COLO829 (cell line): ENCODE measurements around the gene ARL1.
"Not testable (repeated sequence)": the region's sequence is repeated elsewhere in the genome, so short reads cannot be mapped to it uniquely, and the experiment has no call there.

Source experiments
- DNase-seq: peaks from one replicate; pipeline ENCODE4 v3.0.0; 2012; ENCODE audit warnings: low spot score

ARL1 gene

DNA sequence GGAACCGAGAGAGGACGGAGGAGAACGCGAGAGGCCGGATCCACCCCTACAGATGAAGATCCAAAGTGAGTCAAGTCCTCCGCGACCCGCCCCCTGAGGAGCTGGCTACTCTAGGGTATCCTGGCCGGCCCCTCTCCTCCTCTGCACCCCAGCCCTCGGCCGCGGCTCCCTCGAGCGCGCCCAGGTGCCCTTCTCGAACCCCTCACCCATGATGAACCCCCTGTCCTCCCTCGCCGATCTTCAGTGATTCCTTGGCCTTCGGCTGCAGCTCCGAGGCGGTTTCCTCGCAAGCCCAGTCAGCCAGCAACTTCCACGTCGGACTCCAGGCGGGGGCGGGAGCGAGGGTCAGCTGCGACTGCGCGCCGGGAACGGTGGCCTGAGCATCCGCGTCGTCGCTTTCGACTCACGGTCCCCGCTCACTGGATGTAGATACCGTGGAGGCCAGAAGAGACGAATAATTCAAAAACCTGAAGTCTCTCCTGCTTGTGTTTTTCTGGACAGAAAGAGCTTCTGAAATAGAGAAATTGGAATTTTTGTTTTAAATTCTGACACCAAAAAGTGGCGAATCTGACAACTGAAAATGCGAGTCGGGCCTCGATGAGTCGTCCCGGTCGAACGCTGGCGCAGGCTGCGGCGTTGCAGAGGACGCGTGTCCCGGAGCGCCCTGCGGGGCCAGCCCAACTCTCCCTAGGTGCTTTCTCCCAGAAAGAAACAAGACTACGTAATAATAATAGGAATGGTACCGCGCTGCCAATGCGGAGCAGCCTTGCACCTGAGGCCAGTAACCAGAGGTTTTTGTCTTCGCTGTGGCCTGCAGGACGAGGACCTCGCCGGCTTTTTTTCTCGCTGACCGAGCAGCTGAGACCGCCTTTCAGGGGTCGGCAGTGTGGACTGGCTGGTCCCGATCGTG lies at the start of gene ARL1:
ARL1 (minus strand) TSS at position 337 of the 910 bp plus-strand sequence; CDS start at position 210, 127 bp downstream.
- DNase-seq: peak; percentile 82

DNA sequence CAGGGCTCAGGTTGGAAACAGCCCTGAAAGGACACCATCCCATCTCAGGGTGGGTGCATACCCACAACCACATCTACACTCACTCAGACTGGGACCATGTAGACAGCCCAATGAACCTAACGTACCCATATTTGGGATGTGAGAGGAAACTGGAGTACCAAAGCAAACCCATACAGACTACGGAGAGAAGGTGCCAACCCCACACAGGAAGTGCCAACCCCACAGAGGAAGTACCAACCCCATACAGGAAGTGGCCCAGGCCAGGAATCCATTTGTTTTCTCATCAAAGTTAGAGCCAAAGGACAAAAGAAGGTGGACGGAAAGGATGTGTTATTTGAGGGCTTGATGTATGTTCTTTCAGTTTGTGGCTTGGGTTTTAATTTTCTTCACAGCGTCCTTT lies 48.1 kb upstream of the ARL1 start:
- DNase-seq: no peak

DNA sequence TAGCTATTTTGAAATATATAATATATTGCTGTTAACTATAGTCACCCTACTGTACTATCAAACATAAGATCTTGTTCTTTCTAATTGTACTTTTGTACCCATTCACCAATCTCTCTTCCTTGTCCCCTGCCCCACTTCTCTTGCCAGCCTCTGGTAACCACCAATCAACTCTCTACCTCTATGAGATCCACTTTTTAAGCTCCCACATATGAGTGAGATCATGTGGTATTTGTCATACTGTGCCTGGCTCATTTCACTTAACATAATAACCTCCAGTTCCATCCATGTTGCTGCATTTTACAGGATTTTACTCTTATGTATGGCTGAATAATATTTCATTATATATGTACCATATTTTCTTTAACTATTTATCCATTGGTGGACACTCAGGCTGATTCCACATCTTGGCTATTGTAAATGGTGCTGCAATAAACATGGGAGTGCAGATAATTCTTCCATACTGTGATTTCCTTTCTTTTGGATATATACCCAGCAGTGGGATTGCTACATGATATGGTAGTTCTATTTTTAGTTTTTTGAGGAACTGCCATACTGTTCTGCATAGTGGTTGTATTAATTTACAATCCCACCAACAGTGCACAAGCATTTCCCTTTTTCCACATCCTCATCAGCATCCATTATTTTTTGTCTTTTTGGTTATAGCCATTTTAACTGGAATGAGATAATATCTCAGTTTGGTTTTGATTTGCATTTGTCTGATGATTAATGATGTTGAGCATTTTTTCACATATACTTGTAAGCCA lies 34.1 kb upstream of the ARL1 start:
- DNase-seq: no peak

DNA sequence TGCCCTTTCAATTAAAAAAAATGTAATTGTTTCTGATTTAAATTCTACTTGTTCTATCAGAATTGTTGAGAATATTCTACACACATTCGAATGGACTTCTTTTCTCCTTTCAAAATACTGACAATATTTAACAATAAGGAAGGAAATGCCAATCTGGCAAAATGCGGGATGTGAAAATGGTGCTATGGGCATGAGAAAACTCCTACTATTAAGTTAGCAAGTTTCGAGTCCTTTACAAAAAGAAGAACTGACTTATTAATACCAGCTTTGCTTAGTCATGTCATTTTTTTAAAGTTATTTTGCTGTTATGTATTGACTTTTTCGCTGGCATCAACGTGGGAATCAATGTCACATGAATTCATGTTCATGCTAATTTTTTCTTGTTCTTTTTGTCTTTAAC lies 31.7 kb upstream of the ARL1 start:
- DNase-seq: no peak

DNA sequence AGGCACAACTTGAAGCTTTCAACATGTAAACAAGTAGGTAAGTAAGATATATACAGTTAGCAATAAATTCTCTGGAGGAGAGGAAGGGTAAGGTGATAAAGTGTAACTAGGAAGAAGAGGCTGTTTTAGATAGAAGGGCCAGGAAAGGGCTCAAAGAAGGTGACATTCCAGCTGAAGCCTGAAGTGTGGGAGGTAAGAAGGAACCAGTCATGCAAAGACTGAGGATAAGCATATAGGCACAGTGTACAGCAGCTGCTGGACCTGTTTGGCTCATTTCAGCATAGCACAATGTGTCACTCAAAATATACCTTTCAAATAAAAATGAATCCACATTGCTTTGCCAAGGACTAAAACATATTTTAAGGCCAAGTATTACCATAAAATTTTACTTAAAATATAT lies 28.6 kb upstream of the ARL1 start:
- no peak for DNase-seq

DNA sequence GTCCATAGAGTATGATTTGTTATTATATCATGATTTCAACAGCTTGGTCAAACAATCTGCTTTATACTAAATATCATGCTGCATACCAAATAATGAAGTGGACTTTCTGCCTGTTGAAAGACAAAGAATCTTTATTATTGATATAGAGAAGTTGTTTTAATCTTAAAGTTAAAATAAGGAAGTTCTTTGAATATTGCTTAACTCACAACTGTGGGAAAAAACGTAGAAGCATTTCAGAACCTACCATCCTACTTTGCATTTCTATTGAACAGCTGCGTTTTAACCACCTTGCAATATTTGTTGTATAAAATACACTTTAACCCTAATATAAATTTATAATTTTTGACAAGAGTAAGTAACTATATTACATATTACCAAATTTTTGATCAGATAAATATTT lies 22.9 kb upstream of the ARL1 start:
- no peak for DNase-seq

DNA sequence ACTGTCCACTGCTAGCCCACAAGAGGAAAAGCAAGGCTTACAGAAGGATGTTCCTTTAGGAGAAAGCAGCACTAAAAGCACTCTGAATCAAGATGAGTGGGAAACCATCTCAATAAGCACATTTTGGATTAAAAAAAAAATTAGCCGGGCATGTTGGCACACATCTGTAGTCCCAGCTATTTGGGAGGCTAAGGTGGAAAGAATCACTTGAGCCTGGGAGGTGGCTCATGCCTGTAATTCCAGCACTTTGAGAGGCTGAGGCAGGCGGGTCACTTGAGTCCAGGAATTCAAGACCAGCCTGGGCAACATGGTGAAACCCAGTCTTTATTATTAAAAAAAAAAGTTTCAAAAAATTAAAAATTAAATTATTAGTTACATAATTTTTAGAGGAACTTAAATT lies 17.0 kb upstream of the ARL1 start:
- no peak for DNase-seq

DNA sequence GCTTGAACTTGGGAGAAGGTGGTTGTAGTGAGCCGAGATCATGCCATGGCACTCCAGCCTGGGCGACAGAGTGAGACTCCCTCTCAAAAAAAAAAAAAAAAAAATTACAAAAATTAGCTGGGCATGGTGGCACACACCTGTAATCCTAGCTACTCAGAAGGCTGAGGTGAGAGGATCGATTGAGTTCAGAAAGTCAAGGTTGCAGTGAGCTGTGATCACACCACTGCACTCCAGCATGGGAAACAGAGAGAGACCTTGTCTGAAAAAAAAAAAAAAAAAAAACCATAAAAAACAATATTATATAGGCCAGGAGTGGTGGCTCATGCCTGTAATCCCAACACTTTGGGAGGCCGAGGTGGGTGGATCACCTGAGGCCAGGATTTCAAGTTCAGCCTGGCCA lies 14.5 kb upstream of the ARL1 start:
- DNase-seq: not testable (repeated sequence)

DNA sequence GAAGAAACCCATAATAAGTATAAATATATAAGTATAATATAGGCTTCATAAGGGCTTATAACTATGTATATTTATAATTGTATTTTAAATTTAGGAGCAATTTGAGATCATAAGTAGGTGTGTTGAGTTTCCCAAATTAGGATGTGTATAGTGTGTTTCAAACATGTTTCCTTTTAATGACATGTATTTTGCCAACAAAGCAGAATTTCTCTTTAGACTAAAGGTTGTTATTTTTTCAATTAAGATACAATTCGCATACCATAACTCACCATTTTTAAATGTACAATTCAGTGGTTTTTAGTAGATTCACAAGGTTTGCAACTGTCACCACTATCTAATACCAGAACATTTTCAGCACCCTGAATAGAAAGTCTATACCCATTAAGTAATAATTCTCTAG lies 7.7 kb upstream of the ARL1 start:
- DNase-seq: no peak

DNA sequence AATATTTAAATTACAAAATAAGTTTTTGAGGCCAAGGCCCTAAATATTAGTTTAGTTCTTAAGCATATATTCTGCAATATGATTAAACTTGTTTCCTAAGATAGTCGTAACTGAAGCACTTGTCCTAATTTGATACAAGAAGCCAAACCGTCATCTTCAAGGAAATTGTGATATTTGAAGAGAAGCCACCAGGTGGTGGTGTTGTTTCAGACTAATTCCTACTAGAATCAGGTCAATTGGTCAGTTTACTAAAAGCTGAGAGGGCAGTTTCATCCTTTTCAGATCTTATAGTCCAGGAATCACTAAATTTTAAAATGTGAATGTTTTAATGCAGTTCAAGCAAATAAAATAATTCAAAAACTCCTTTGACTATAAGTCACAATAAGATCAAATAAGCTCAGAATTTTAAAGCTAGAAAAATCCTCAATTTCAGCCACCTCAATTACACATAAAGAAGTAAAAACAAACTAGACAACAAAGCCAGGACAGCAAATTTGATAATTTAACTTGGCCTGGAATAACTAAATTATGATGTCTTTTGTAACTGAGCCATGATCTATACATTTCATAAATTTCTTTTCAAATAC lies 7.1 kb upstream of the ARL1 start:
- DNase-seq: peak; percentile 71

DNA sequence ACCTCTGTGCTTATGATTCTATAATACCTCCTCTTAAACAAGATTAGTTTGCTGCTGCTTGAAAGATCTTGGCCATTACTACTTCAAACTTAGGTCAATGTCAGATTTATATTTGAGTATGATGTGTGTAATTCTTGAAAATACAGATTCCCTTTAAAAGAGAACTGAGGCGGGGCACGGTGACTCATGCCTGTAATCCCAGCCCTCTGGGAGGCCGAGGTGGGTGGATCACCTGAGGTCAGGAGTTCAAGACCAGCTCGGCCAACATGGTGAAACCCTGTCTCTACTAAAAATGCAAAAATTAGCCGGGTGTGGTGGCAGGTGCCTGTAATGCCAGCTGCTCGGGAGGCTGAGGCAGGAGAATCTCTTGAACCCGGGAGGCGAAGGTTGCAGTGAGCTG lies 2.6 kb upstream of the ARL1 start:
- DNase-seq: not testable (repeated sequence)

DNA sequence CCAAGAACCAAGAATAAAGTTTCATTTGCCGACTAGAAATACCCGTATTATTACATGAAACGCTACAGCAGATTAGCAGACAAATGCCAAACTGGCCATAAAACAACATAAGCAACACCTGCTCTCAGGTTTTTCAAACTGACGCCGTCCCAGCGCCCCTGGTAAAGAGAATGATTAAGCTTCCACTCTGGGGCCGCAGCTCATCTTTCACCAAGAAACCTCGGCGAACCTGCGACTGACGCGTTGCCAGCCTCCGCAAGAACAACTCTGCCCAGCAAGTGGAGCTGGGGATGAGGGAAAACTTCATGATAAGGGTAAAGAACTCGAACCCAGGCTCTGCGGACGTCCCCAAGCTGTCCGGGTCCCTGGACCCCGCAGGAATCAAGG lies 530 bp downstream of the ARL1 start:
- DNase-seq: no peak

DNA sequence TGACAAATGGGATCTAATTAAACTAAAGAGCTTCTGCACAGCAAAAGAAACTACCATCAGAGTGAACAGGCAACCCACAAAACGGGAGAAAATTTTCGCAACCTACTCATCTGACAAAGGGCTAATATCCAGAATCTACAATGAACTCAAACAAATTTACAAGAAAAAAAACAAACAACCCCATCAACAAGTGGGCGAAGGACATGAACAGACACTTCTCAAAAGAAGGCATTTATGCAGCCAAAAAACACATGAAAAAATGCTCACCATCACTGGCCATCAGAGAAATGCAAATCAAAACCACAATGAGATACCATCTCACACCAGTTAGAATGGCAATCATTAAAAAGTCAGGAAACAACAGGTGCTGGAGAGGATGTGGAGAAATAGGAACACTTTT lies 16.4 kb downstream of the ARL1 start:
- DNase-seq: not testable (repeated sequence)

DNA sequence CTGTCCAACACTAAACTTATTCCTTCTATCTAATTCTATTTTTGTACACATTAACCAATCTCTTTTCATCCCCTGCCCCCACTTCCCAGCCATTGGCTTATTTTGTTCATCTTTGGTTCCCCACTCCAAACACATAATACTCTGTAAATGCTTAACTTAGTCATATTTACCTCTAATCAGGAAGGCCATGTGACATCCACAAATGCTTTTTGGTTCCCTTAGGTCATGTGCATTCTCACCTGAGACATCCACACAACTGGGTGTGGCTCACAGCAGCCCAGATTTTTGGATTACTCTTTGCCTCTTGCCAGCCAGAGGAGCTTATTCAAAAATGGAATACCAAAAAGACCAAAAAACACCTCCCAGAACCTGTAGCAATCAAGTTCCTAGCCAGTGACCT lies 28.4 kb downstream of the ARL1 start:
- no peak for DNase-seq

DNA sequence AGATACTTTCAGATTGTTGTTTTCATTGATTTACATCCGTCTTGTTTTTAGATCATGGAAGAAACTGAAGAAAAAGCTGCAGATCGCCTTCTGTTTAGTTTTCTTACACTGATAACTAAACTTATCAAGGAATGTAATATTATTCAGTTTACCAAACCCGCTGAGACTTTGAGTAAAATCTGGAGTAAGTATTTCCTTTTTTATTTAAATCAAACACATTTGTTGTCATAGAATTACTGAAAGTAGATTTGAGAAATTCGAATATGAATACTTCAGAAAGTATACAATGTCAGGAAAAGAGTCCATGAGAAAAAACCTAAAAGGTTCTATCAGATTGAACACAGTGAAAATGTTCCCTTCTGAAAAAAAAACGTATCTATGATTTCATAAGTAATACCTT lies 32.0 kb downstream of the ARL1 start:
- no peak for DNase-seq

DNA sequence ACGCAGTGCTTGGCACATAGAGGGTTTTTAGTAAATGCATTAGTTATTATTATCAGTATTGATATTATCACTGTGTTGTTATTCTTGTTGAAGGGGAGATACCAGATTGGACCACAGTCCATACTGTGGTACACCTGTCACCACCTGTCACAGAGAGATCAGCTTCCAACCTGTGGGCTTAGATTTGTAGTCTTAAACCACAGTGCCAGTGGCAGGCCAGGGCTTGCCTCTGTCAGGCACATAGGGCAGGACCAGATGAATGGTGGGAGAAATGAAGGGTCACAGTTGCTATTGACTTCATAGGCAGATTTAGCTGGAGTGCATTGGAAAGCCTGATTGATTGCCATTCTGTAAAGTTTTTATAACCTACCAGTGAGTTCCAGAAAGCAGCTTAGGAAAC lies 35.1 kb downstream of the ARL1 start:
- no peak for DNase-seq

DNA sequence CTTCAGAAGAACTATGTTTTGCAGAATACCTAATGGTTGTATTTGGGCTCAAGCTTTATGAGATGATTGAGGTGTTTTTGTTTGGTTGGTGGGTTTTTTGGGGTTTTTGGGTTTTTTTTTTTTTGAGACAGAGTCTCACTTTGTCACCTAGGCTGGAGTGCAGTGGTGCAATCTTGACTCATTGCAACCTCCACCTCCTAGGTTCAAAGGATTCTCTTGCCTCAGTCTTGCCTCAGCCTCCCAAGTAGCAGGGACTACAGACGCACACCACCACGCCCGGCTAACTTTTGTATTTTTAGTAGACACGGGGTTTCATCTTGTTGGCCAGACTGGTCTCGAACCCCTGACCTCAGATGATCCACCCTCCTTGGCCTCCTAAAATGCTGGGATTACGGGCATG lies 39.6 kb downstream of the ARL1 start:
- DNase-seq: no peak

DNA sequence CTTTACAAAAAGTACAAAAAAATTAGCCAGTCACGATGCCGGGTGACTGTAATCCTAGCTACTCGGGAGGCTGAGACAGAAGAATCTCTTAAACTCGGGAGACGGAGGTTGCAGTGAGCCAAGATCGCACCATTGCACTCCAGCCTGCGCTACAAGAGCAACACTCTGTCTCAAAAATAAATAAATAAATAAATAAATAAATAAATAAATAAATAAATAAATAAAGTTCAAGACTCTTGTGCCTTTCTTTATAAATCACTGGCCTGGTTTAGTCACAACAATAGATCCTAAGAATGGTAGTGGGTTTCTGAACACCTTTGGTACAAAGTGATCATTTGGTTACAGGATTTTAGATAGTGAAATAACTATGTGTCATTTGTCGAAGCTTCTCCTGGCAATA lies 46.1 kb downstream of the ARL1 start:
- no peak for DNase-seq

DNA sequence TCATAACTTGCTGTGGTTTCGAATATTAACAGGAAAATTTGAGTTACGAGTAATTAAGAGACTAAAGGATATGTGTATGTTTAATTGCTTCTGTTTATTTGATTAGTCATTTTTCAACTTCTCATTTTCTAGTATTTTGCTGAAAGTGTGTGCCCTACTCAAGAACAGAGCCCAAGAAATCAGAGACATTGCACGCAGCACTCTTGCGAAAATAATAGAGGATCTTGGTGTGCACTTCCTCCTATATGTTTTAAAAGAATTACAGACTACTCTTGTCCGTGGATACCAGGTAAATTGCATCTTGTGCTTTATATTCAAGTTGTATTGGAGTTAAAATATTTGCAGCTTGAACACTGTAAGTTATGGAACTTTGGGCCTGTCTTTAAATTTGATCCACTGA lies 50.8 kb downstream of the ARL1 start:
- no peak for DNase-seq

DNA sequence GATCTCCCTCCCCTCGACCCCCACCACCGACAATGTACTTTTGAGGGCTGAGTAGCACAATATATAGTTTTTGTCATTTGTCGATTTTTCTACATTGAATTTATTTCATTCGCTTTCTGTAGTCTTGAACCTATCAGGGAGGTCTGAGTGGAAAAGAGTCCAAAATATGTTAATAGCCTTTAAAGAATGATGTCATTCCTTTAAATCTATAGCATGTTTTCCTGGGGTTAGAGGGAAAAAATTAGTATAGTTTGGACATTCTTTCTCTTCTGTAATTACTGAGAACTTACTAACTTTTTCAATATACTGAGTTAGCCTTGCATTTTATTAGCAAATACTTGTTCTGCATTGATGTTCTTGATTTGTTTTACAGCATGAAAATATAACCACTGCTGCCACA lies 55.9 kb downstream of the ARL1 start:
- DNase-seq: no peak

DNA sequence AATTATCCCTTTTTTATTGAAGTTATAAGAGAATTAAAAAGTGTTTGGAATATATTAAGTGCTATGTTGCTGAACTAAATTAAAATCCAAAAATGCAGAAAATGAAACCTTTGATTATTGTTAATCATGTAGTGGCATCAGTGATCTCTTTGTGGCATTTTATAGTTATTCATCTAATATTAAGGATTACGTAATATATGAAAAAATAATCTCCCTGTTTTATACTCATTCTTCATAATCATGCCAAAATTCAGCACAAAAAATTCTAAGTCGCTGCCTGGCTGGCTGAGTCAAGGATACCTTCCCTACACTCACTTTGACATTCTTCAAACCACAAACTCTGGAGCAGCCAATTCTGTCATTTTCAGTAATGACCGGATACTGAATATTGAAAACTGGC lies 63.7 kb downstream of the ARL1 start:
- DNase-seq: no peak
